Activated CD4-positive, alpha-beta T cell treated with anti-CD3 and anti-CD28 coated beads, Interleukin-2, amount 50 U/mL, for 4 hours (primary cell): ENCODE data around the gene FAIM2.

Experiments used
- DNase-seq, 2 experiments: peaks; one replicate each; pipeline ENCODE4 v3.0.0-alpha.2; 2020

FAIM2 gene

GRCh38 chr12:49939307-49939706, 35.6 kb upstream of the FAIM2 start:
- DNase-seq = no peak

DNA sequence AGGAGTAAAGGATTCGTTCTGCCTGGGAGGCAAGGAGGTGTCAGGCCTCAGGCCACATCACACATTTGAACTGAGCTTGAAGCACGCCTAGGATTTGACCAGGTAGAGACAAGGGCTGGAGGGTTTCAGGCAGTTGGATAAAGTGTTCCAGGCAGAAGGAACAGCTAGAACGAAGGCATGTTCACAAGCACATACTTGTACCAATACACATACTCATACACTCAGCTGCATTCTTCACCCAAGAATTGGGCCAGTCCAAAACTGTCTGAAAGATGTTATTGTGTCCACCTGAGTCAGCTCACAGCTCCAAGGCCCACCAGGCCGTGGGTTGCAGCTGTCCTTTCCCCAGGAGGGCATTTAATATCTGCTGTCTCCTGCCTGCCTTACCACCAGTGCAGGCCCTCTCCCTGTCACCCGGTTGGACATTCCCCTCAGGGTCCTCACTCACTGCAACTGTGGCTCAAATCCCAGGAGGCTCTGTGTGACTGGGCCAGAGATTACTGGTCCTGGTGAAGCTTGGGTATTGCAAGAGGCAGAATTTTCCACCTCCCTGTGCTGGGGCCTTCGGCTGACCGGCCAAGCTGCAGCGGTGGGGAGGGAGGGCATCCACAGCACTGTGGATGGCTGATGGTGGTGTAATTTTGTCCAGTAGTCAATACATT, 34.1 kb upstream of the FAIM2 start:
- DNase-seq = no peak

GRCh38 chr12:49936925-49937324, 33.2 kb upstream of the FAIM2 start:
- DNase-seq = no peak

DNA sequence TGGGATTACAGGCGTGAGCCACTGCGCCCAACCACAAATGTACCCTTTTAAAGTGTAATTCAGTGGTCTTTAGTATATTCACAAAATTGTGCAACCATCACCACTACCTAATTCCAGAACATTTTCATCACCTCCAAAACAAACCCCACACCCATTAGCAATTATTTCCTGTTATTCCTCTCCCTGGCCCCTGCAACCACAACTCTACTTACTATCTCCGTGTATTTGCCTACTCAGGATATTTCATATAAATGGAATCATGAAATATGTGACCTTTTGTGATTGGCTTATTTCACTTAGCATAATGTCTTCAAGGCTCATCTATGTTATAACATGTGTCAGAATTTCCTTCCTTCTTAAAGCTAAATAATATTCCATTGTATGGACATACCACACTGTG, 30.8 kb upstream of the FAIM2 start:
- no peak for DNase-seq

- DNase-seq = no peak
Measured at GRCh38 chr12:49933796-49934195, 30.1 kb upstream of the FAIM2 start.

GRCh38 chr12:49932533-49933130, 28.9 kb upstream of the FAIM2 start:
- no peak for DNase-seq

GRCh38 chr12:49932023-49932422, 28.3 kb upstream of the FAIM2 start:
- DNase-seq = no peak

DNA sequence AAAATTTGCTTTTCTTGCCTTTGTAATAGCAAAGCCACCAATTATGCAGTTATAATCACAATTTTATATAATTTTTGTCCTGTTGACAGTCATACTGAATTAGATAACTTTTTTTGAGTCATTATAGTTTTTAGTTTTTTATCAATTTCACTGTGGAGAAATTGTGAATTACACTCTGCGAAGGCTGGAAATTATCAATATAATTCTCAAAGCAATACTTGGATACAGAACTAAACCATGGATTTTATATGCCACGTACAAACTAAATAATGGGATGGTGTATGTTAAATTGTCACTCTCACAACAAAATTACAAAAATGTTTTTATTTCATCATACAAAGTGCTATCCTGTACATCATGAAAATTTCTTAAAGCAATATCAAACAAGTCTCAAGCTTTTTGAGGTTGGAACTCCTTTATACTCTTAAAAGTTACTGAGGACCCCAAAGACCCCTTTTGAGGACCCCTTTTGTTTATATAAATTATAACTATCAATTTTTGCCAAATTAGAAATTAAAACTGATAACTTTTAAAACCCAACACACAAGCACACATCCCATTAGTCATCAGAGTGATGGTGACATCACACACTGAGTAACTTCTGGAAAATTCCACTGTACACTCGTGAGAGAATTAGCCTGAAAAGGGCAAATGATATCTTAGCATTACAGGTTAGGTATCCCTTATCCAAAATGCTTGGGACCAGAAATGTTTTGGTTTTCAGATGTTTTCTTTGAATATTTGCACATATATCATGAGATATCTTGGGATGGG, 27.0 kb upstream of the FAIM2 start:
- DNase-seq = no peak

DNA sequence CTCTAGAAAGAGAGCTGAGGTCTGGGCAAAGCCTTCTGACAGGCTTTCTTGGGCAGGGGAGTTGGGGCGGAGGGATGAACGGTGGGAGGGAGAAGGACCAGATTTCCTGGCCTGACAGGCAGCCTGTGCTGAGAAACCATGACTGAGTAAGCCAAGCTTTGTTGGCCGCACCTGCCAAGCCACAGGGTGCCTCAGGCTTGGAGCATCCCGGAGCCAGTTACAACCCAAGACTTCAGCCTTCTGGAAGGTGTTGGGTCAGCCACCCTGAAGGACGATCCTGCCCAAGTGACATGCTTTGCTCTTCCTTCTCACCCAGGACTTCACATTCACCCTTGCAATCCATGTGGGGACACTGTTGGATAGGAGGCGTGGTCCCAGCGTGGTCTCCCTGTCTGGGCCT, 25.9 kb upstream of the FAIM2 start:
- DNase-seq = no peak

DNA sequence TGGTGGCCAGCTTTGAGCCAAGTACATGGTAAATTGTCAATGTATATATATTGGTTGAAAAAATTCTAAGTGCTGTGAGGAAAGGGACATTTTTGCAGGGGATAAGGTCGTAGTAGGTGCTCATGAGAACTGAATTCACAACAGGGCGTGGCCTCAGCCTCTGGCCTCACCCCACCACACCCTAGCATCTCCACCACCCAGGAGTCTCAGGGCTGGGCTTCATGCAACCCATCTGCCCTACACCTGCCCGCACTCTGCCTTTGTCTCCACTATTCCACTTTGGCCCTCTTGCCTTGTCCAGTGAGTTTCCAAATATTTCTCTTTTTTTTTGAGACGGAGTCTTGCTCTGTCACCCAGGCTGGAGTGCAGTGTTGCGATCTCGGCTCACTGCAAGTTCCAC, 24.8 kb upstream of the FAIM2 start:
- DNase-seq = no peak

- DNase-seq = no peak
Measured at GRCh38 chr12:49925433-49926204, 21.9 kb upstream of the FAIM2 start.

GRCh38 chr12:49924628-49925246, 21.0 kb upstream of the FAIM2 start:
- DNase-seq = no peak

GRCh38 chr12:49923880-49924556, 20.3 kb upstream of the FAIM2 start:
- no peak for DNase-seq

DNA sequence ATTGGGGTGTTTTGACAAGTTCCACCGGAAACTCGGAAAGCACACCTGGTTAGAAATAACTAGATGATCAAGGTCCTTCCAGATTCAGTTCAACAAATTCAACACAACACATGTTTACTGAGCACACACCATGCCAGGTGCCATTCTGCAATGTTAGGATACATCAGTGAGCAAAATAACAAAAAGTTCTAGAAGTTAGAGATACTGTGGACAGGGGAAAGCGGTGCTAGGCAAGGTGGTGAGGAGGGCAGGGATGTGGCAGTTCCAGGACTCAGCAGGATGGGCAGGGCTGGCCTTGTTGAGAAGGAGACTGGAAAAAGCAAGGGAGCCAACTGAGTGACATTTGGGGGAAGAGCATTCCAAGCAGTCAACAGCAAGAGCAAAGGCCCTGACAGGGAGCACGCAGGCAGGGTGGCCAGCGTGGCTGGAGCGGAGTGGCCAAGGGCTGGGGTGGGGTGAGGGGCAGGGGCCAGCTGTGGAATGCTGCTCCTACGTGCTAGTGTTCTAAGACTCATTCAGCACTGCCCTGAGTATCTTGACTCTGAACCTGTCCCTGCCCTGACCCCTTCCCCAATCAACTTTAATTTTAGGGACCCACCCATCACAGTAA, 19.4 kb upstream of the FAIM2 start:
- DNase-seq = no peak

GRCh38 chr12:49922349-49923034, 18.8 kb upstream of the FAIM2 start:
- DNase-seq = no peak

GRCh38 chr12:49921936-49922335, 18.2 kb upstream of the FAIM2 start:
- no peak for DNase-seq

- no peak for DNase-seq
Measured at GRCh38 chr12:49921299-49921698, 17.6 kb upstream of the FAIM2 start.

DNA sequence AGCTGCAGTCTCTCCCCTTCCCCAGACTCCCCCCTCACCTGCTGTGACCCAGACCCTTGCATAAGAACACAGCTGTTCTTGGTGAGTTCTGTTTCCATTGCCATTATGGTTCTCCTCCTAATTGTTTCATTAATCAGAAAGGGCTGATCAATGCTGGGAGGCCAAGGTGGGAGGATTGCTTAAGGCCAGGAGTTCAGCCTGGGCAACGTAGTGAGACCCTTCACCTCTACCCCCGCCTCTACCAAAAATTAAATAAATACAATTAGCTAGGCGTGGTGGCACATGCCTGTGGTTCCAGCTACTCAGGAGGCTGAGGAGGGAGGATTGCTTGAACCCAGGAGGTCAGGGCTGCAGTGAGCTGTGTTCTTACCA, 17.2 kb upstream of the FAIM2 start:
- no peak for DNase-seq

DNA sequence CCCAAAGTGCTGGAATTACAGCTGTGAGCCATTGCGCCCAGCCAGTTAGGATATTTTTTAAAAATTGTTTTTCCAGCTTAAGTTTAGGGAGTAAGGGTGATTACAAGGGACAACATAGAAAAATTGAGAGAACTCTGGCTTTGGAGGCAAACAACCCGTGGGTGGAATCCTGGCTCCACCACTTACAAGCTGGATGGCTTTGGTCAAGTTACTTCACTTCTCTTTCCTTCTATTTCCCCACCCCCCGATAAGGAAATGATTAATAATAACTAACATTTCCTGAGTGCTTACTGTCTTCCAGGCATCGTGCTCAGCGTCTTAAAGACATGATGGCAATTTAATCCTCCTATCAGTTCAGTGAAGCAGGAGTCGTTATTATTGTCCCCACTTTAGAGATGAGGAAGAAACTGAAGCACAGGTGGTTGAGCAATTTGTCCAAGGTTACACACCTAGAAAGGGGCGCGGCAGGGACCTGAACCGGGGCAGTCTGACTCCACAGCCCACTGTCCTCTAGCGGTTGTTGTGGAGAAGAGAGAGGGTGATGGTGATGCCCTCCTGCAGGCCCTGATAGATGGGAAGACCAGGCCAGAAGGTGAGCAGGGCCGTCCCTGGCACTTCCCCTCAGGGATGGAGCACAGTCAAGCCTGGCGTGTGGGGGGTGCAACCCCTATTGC, 16.7 kb upstream of the FAIM2 start:
- DNase-seq = no peak

DNA sequence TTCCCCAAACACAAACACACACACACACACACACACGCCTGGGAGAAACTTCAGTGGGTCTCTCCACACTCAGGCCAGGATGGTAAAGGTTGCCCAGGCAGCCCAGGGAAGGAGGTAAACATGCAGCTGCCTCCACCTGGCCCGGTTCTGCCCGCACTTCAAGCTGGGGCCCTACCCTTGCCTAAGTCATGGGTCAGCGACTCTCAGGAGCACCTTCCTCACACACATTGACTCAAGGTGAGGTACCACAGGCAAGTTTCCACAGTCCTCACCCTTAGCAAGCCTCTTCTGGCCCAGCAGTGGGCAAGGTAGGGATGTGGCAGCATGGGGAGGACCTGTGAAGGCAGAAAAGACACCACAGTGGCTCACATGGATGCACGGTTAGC, 14.1 kb upstream of the FAIM2 start:
- DNase-seq = no peak
